Measurements from ENCODE around the gene ITGB1BP1. TPM values are rescaled to one million over a fixed set of nuclear protein-coding genes. Genes with fewer than 3 reads are reported as not detected.
A peak's percentile ranks its signal among the peaks of the same experiment; 100 is the strongest.

The ITGB1BP1 gene
- total and polyA plus RNA-seq, 7 donors: 24.3 to 99.7 (median 56.8) TPM

- H3K36me3 ChIP-seq: peaks cover 0 to 69% (median 3%) of the 10 kb centered on the region in 4 donors
- peaks cover 0 to 24% (median 14%) of the 10 kb centered on the region in 4 donors for H3K4me1 ChIP-seq
- intact Hi-C loops (cut with DNase I): no loop called here
- no peaks in the 10 kb centered on the region for H3K27me3 ChIP-seq
- H3K4me3 ChIP-seq: no peak overlapping the region
- no peaks in the 10 kb centered on the region for H3K9me3 ChIP-seq
- H3K27ac ChIP-seq: no peak overlapping the region
- no peak for DNase-seq
- 86% methylated on average over 7 of the region's 7 CpGs for WGBS, 2 donors
- TF ChIP-seq, protein P1, sequence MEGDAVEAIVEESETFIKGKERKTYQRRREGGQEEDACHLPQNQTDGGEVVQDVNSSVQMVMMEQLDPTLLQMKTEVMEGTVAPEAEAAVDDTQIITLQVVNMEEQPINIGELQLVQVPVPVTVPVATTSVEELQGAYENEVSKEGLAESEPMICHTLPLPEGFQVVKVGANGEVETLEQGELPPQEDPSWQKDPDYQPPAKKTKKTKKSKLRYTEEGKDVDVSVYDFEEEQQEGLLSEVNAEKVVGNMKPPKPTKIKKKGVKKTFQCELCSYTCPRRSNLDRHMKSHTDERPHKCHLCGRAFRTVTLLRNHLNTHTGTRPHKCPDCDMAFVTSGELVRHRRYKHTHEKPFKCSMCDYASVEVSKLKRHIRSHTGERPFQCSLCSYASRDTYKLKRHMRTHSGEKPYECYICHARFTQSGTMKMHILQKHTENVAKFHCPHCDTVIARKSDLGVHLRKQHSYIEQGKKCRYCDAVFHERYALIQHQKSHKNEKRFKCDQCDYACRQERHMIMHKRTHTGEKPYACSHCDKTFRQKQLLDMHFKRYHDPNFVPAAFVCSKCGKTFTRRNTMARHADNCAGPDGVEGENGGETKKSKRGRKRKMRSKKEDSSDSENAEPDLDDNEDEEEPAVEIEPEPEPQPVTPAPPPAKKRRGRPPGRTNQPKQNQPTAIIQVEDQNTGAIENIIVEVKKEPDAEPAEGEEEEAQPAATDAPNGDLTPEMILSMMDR (IDR thresholded peaks at IDR 0.05): no peak
- TF ChIP-seq EP300 (IDR thresholded peaks at IDR 0.05): no peak
- TF ChIP-seq POLR2AphosphoS5 (IDR thresholded peaks at IDR 0.05): no peak
- no peak for TF ChIP-seq POLR2A (IDR thresholded peaks at IDR 0.05)
These were observed 33.0 kb downstream of the ITGB1BP1 start for GRCh38 chr2:9390151-9390850.

- peaks cover 0 to 24% (median 14%) of the 10 kb centered on the region in 4 donors for H3K4me1 ChIP-seq
- peak; percentile 58 for DNase-seq
- H3K27me3 ChIP-seq: no peaks in the 10 kb centered on the region
- 93% methylated on average over 28 of the region's 28 CpGs for WGBS, 2 donors
- TF ChIP-seq EP300 (IDR thresholded peaks at IDR 0.05) (no peak), POLR2AphosphoS5 (IDR thresholded peaks at IDR 0.05) (no peak), POLR2A (IDR thresholded peaks at IDR 0.05) (no peak)
- TF ChIP-seq, protein P1 (IDR thresholded peaks at IDR 0.05): no peak
- peaks cover 0 to 63% (median 0%) of the 10 kb centered on the region in 4 donors for H3K36me3 ChIP-seq
- no peaks in the 10 kb centered on the region for H3K9me3 ChIP-seq
- H3K27ac ChIP-seq: no peak overlapping the region
- intact Hi-C loops (cut with DNase I): no loop called here
- no peak overlapping the region for H3K4me3 ChIP-seq
These were observed 34.1 kb downstream of the ITGB1BP1 start for GRCh38 chr2:9388950-9389911.

GRCh38 chr2:9388199-9388681, 35.1 kb downstream of the ITGB1BP1 start:
- Histone ChIP-seq H3K4me1 (peaks cover 0 to 24% (median 14%) of the 10 kb centered on the region in 4 donors), H3K27me3 (no peaks in the 10 kb centered on the region), H3K27ac (peak overlapping the region in 3 of 4 donors; percentile 74 to 77 (median 75)), H3K36me3 (peaks cover 0 to 58% (median 0%) of the 10 kb centered on the region in 4 donors), H3K4me3 (no peak overlapping the region), H3K9me3 (no peaks in the 10 kb centered on the region)
- peak; percentile 58 for DNase-seq
- intact Hi-C loops (cut with DNase I): no loop called here
- 95% methylated on average over 11 of the region's 11 CpGs for WGBS, 2 donors
- no peak for TF ChIP-seq POLR2AphosphoS5 (IDR thresholded peaks at IDR 0.05)
- no peak for TF ChIP-seq EP300 (IDR thresholded peaks at IDR 0.05)
- TF ChIP-seq POLR2A (IDR thresholded peaks at IDR 0.05): no peak
- TF ChIP-seq, protein P1 (IDR thresholded peaks at IDR 0.05): no peak

DNA sequence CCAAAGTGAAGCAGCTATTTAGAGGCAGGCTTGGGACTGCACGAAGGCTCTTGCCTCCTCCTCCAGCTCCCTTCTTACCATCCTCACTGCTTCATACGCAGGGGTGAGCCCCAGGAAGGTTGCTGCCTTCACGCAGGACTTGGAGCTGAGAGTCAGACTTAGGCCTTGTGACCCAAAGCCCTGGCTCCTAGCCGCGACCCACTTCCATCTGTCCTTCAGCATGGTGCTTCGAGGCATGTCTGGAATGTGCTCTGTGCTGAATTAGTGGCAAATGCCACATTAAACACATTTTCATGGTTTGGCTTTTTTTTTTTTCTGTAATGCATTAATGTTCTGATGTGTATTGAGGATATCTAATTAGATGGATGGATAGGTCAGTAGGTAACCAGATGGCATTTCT, 37.5 kb downstream of the ITGB1BP1 start:
- peaks cover 0 to 34% (median 26%) of the 10 kb centered on the region in 4 donors for H3K4me1 ChIP-seq
- TF ChIP-seq POLR2A (IDR thresholded peaks at IDR 0.05): no peak
- no peak for TF ChIP-seq EP300 (IDR thresholded peaks at IDR 0.05)
- TF ChIP-seq POLR2AphosphoS5 (IDR thresholded peaks at IDR 0.05): no peak
- TF ChIP-seq, protein P1 (IDR thresholded peaks at IDR 0.05): no peak
- WGBS, 2 donors: 94 to 95% methylated on average over 6 of the region's 6 CpGs
- no peaks in the 10 kb centered on the region for H3K27me3 ChIP-seq
- no peaks in the 10 kb centered on the region for H3K9me3 ChIP-seq
- peaks cover 0 to 41% (median 0%) of the 10 kb centered on the region in 4 donors for H3K36me3 ChIP-seq
- DNase-seq: peak; percentile 26
- H3K27ac ChIP-seq: peak overlapping the region in 3 of 4 donors; percentile 74 to 77 (median 75)
- H3K4me3 ChIP-seq: no peak overlapping the region
- intact Hi-C loops (cut with DNase I): loop anchor here (2.0 kb wide), 1 partner anchor 37 kb away; the partner anchor contains the start of genes CPSF3 and ITGB1BP1

Data from sigmoid colon (tissue), 7 donors.